GM19467 (cell line): ENCODE data around the gene MDFI.

Experiments used
- ATAC-seq: cut with Tn5 transposase; IDR thresholded peaks from one replicate; pipeline ENCODE4 v1.9.1; 2021; ENCODE audit warnings: mild to moderate bottlenecking, moderate library complexity; ENCODE audit not compliant: unreplicated experiment

MDFI gene

GRCh38 chr6:41700463-41701347 lies 62.4 kb downstream of the MDFI start:
- no peak for ATAC-seq

- no peak for ATAC-seq
These were observed 63.9 kb downstream of the MDFI start for GRCh38 chr6:41702089-41702745.

- ATAC-seq, result no peak
These were observed 64.7 kb downstream of the MDFI start for GRCh38 chr6:41702771-41703494.
